Suppressor macrophage (primary cell): ENCODE results near the gene PDE4D.
A peak's percentile ranks its signal among the peaks of the same experiment; 100 is the strongest.
"Not testable (repeated sequence)": the region's sequence is repeated elsewhere in the genome, so short reads cannot be mapped to it uniquely, and the experiment has no call there.

ENCODE experiments used
- DNase-seq, 4 experiments: peaks; one replicate each; pipeline ENCODE4 v3.0.0-alpha.2; 2020 to 2022

The PDE4D gene

GRCh38 chr5:59056599-59056998 lies 836.9 kb downstream of the PDE4D start:
- not testable (repeated sequence) for DNase-seq

GRCh38 chr5:59055745-59056448 lies 837.6 kb downstream of the PDE4D start:
- DNase-seq, result no peak

- DNase-seq, result no peak
Observed at GRCh38 chr5:59054963-59055528, 838.5 kb downstream of the PDE4D start.

- no peak for DNase-seq
Observed at GRCh38 chr5:59051951-59052350, 841.6 kb downstream of the PDE4D start.

GRCh38 chr5:59049095-59049494 lies 844.4 kb downstream of the PDE4D start:
- no peak for DNase-seq

- DNase-seq, result no peak
Observed at GRCh38 chr5:59042201-59043055, 851.1 kb downstream of the PDE4D start.

GRCh38 chr5:59041355-59041754 lies 852.2 kb downstream of the PDE4D start:
- no peak for DNase-seq

- no peak for DNase-seq
Observed at GRCh38 chr5:59040804-59041201, 852.7 kb downstream of the PDE4D start.

GRCh38 chr5:59040024-59040803 lies 853.3 kb downstream of the PDE4D start:
- peak; percentile 31 to 72 (median 58) for DNase-seq

- peak; percentile 90 to 94 (median 91) for DNase-seq
Observed at GRCh38 chr5:59039296-59040023, 854.1 kb downstream of the PDE4D start.

GRCh38 chr5:59038798-59039295 lies 854.7 kb downstream of the PDE4D start:
- no peak for DNase-seq

GRCh38 chr5:59037941-59038797 lies 855.4 kb downstream of the PDE4D start:
- peak; percentile 5 to 57 (median 38) for DNase-seq

- DNase-seq, result no peak
Observed at GRCh38 chr5:59037453-59037852, 856.1 kb downstream of the PDE4D start.

- no peak for DNase-seq
Observed at GRCh38 chr5:59037041-59037440, 856.5 kb downstream of the PDE4D start.

- peak; percentile 48 to 72 (median 55) for DNase-seq
Observed at GRCh38 chr5:59036274-59036961, 857.1 kb downstream of the PDE4D start.

- no peak for DNase-seq
Observed at GRCh38 chr5:59035681-59036080, 857.8 kb downstream of the PDE4D start.

GRCh38 chr5:59034498-59035186 lies 858.9 kb downstream of the PDE4D start:
- peak; percentile 4 to 60 (median 40) for DNase-seq

- DNase-seq, result no peak
Observed at GRCh38 chr5:59027145-59027907, 866.2 kb downstream of the PDE4D start.

- no peak for DNase-seq
Observed at GRCh38 chr5:59025734-59026133, 867.8 kb downstream of the PDE4D start.
